ENCODE results near the gene OPTN. TPM values are rescaled to one million over a fixed set of nuclear protein-coding genes. Genes with fewer than 3 reads are reported as not detected.
"Not testable (repeated sequence)": the region's sequence is repeated elsewhere in the genome, so short reads cannot be mapped to it uniquely, and the experiment has no call there.

Gene OPTN
- total RNA-seq, 1 donor from 2014 or later: 48.5 TPM

- H3K27ac ChIP-seq: no peak overlapping the region
- H3K4me1 ChIP-seq: no peaks in the 10 kb centered on the region
- no peak for DNase-seq (ENCODE audit: low spot score in 2 of 2)
- no peak overlapping the region for H3K4me3 ChIP-seq
- H3K9me3 ChIP-seq: peaks cover 6 to 14% of the 10 kb centered on the region in 2 donors
- no peak for TF ChIP-seq CTCF (IDR thresholded peaks at IDR 0.05)
- no peaks in the 10 kb centered on the region for H3K27me3 ChIP-seq
- H3K36me3 ChIP-seq: peaks cover 0 to 15% of the 10 kb centered on the region in 2 donors
- intact Hi-C loops (cut with DNase I): no loop called here
These were observed 47.2 kb downstream of the OPTN start for GRCh38 chr10:13147161-13147560.

- no peaks in the 10 kb centered on the region for H3K4me1 ChIP-seq
- DNase-seq (ENCODE audit: low spot score in 2 of 2): no peak
These were observed 52.3 kb downstream of the OPTN start for GRCh38 chr10:13152296-13152695.

GRCh38 chr10:13155860-13156259 lies 55.9 kb downstream of the OPTN start:
- H3K27ac ChIP-seq; H3K36me3 ChIP-seq; H3K27me3 ChIP-seq; H3K4me3 ChIP-seq; H3K4me1 ChIP-seq; DNase-seq (ENCODE audit: low spot score in 2 of 2); intact Hi-C loops (cut with DNase I); H3K9me3 ChIP-seq: not testable (repeated sequence)

More at GRCh38 chr10:13152296-13152695, 52.3 kb downstream of the OPTN start:
- Histone ChIP-seq H3K27ac (no peak overlapping the region), H3K9me3 (peaks cover 6% of the 10 kb centered on the region in 2 donors), H3K4me3 (no peak overlapping the region), H3K36me3 (no peaks in the 10 kb centered on the region), H3K27me3 (no peaks in the 10 kb centered on the region)
- intact Hi-C loops (cut with DNase I): no loop called here
- TF ChIP-seq CTCF (IDR thresholded peaks at IDR 0.05): no peak

- H3K4me1 ChIP-seq: peaks cover 4 to 10% of the 10 kb centered on the region in 2 donors
- intact Hi-C loops (cut with DNase I): no loop called here
- no peak for TF ChIP-seq CTCF (IDR thresholded peaks at IDR 0.05)
- H3K27me3 ChIP-seq: no peaks in the 10 kb centered on the region
- H3K36me3 ChIP-seq: no peaks in the 10 kb centered on the region
- peak overlapping the region; percentile 17 to 50 for H3K4me3 ChIP-seq
- no peak overlapping the region for H3K27ac ChIP-seq
- H3K9me3 ChIP-seq: no peaks in the 10 kb centered on the region
- DNase-seq (ENCODE audit: low spot score in 2 of 2): no peak
These were observed 58.4 kb downstream of the OPTN start for GRCh38 chr10:13158401-13158800.

GRCh38 chr10:13160934-13161856 lies 61.2 kb downstream of the OPTN start, which contains the start of gene MCM10:
Gene MCM10, plus strand, starts transcription at chr10:13161558. Its CDS starts 2,645 bp downstream, at chr10:13164203.
- no peaks in the 10 kb centered on the region for H3K36me3 ChIP-seq
- DNase-seq (ENCODE audit: low spot score in 2 of 2): peak; percentile 92 to 99
- H3K27ac ChIP-seq: no peak within 1 kb of the TSS
- H3K4me3 ChIP-seq: peak within 1 kb of the TSS; percentile 29 to 68
- intact Hi-C loops (cut with DNase I): loop anchor here (1.0 to 10.0 kb wide), 4 partner anchors 141 to 2004 kb away; partner anchors contain the start of gene NMT2
- peak; percentile 73 to 90 (median 85) for TF ChIP-seq CTCF (IDR thresholded peaks at IDR 0.05)
- H3K27me3 ChIP-seq: no peaks in the 10 kb centered on the region
- H3K4me1 ChIP-seq: peaks cover 4 to 10% of the 10 kb centered on the region in 2 donors
- H3K9me3 ChIP-seq: no peaks in the 10 kb centered on the region

- peaks cover 4 to 10% of the 10 kb centered on the region in 2 donors for H3K4me1 ChIP-seq
- no peaks in the 10 kb centered on the region for H3K27me3 ChIP-seq
- H3K36me3 ChIP-seq: no peaks in the 10 kb centered on the region
- no peak for DNase-seq (ENCODE audit: low spot score in 2 of 2)
- H3K9me3 ChIP-seq: no peaks in the 10 kb centered on the region
- intact Hi-C loops (cut with DNase I): loop anchor here (1.0 to 10.0 kb wide), 4 partner anchors 140 to 2003 kb away; partner anchors contain the start of gene NMT2
- no peak overlapping the region for H3K27ac ChIP-seq
- no peak for TF ChIP-seq CTCF (IDR thresholded peaks at IDR 0.05)
- peak overlapping the region; percentile 29 to 68 for H3K4me3 ChIP-seq
These were observed 61.9 kb downstream of the OPTN start for GRCh38 chr10:13161857-13162271.

All from ascending aorta (tissue), 2 donors.